Keratinocyte (primary cell): ENCODE measurements around the gene SDK1.

Experiments used
- EZH2 ChIP-seq: IDR thresholded peaks from one replicate; pipeline ENCODE4 v1.6.1; 2012; ENCODE audit warnings: inconsistent platforms, mild to moderate bottlenecking, low read length, moderate library complexity
- TF ChIP-seq, protein P1 (sequence below), 3 experiments: IDR thresholded peaks in 1 of 3; conservative IDR thresholded peaks in 1 of 3; optimal IDR thresholded peaks in 1 of 3; 2 replicates in 2 of 3; 3 replicates in 1 of 3; pipeline versions ENCODE3 to v1.5.1; 2011; ENCODE audit warnings: low read length in 3 of 3, mild to moderate bottlenecking in 3 of 3, moderate library complexity in 2 of 3, control low read depth in 1 of 3, inconsistent platforms in 1 of 3; ENCODE audit not compliant: insufficient read depth in 2 of 3; ENCODE audit errors: extremely low read depth in 1 of 3

DNA sequence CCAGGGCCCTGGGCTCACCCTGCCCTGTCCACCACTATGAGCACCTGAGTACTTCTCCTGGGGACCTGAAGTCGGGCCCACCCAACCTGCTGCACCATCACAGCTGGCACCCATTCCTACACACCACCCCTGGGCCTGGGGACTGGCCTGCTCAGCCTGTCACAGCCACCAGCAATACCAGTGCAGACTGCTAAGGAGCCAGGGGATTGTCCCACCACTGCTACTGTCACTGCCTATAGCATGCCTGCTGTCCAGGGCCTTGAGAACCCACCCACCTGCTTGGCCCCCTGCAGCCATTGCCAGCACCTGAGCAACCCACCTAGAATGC, 756.2 kb downstream of the SDK1 start:
- TF ChIP-seq, protein P1, sequence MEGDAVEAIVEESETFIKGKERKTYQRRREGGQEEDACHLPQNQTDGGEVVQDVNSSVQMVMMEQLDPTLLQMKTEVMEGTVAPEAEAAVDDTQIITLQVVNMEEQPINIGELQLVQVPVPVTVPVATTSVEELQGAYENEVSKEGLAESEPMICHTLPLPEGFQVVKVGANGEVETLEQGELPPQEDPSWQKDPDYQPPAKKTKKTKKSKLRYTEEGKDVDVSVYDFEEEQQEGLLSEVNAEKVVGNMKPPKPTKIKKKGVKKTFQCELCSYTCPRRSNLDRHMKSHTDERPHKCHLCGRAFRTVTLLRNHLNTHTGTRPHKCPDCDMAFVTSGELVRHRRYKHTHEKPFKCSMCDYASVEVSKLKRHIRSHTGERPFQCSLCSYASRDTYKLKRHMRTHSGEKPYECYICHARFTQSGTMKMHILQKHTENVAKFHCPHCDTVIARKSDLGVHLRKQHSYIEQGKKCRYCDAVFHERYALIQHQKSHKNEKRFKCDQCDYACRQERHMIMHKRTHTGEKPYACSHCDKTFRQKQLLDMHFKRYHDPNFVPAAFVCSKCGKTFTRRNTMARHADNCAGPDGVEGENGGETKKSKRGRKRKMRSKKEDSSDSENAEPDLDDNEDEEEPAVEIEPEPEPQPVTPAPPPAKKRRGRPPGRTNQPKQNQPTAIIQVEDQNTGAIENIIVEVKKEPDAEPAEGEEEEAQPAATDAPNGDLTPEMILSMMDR (optimal IDR thresholded peaks at IDR 0.05 in 1 of 3, IDR thresholded peaks at IDR 0.05 in 1 of 3, conservative IDR thresholded peaks at IDR 0.05 in 1 of 3; ENCODE audit: extremely low read depth in 1 of 3, insufficient read depth in 2 of 3, low read length in 3 of 3): no peak
- no peak for TF ChIP-seq EZH2
